GM23248 (cell line): ENCODE data around the gene CEP76. TPM values are rescaled to one million over a fixed set of nuclear protein-coding genes. Genes with fewer than 3 reads are reported as not detected.

Experiments used
- DNase-seq: peaks from one replicate; pipeline ENCODE4 v3.0.0-alpha.2; 2015
- H2AFZ ChIP-seq: fragments of 200-600 bp; sonication (generic); 2 replicates; pipeline ENCODE4 v1.6.1; 2016; ENCODE audit warnings: antibody characterized with exemption
- H3F3A ChIP-seq: fragments of 200-600 bp; sonication (generic); 2 replicates; pipeline ENCODE4 v1.6.1; 2016; ENCODE audit warnings: mild to moderate bottlenecking, antibody characterized with exemption, mixed run types; ENCODE audit not compliant: insufficient read depth
- H3K27ac ChIP-seq: fragments of 200-600 bp; sonication (generic); 2 replicates; pipeline ENCODE4 v1.5.1; 2016; ENCODE audit warnings: mild to moderate bottlenecking
- H3K27me3 ChIP-seq: fragments of 200-600 bp; sonication (generic); replicated peaks from 2 replicates; pipeline ENCODE4 v1.6.1; 2016; ENCODE audit warnings: mild to moderate bottlenecking; ENCODE audit not compliant: insufficient read depth
- H3K36me3 ChIP-seq: fragments of 200-600 bp; sonication (generic); 2 replicates; pipeline ENCODE4 v1.6.1; 2016; ENCODE audit warnings: low read depth, mild to moderate bottlenecking
- H3K4me1 ChIP-seq: fragments of 200-600 bp; sonication (generic); 2 replicates; pipeline ENCODE4 v1.6.1; 2016; ENCODE audit warnings: mild to moderate bottlenecking; ENCODE audit not compliant: insufficient read depth
- H3K4me2 ChIP-seq: fragments of 200-600 bp; sonication (generic); one replicate; pipeline ENCODE4 v1.6.1; 2016; ENCODE audit warnings: mild to moderate bottlenecking; ENCODE audit not compliant: unreplicated experiment
- H3K4me3 ChIP-seq: fragments of 200-600 bp; sonication (generic); 2 replicates; pipeline ENCODE4 v1.5.1; 2016; ENCODE audit warnings: mild to moderate bottlenecking
- H3K79me2 ChIP-seq: fragments of 200-600 bp; sonication (generic); 2 replicates; pipeline ENCODE4 v1.6.1; 2016; ENCODE audit warnings: mild to moderate bottlenecking; ENCODE audit not compliant: insufficient read depth
- H3K9ac ChIP-seq: fragments of 200-600 bp; sonication (generic); 2 replicates; pipeline ENCODE4 v1.6.1; 2016; ENCODE audit warnings: mild to moderate bottlenecking
- H3K9me2 ChIP-seq: fragments of 200-600 bp; sonication (generic); 2 replicates; pipeline ENCODE4 v1.6.1; 2016; ENCODE audit warnings: mixed run types, mild to moderate bottlenecking, moderate library complexity; ENCODE audit not compliant: insufficient read depth
- H3K9me3 ChIP-seq: fragments of 200-600 bp; sonication (generic); one replicate; pipeline ENCODE4 v1.6.1; 2017; ENCODE audit warnings: low read depth
- H4K20me1 ChIP-seq: fragments of 200-600 bp; sonication (generic); 2 replicates; pipeline ENCODE4 v1.6.0; 2016; ENCODE audit not compliant: insufficient read depth
- EZH2 ChIP-seq: fragments of 200-600 bp; sonication (generic); IDR thresholded peaks from 2 replicates; pipeline ENCODE4 v1.6.1; 2018; ENCODE audit warnings: antibody characterized with exemption, mild to moderate bottlenecking; ENCODE audit not compliant: insufficient read depth, poor library complexity, severe bottlenecking
- EZH2phosphoT487 ChIP-seq: fragments of 200-600 bp; sonication (generic); IDR thresholded peaks from 2 replicates; pipeline ENCODE4 v1.6.1; 2018; ENCODE audit warnings: antibody characterized with exemption, moderate library complexity, mild to moderate bottlenecking, low read depth; ENCODE audit not compliant: insufficient read depth
- WGBS, 2 experiments: methylation state at CpG; one replicate each; pipeline ENCODE4 v1.1.6; 2015 to 2017; ENCODE audit warnings: low lambda C conversion rate in 2 of 2, low coverage in 1 of 2; ENCODE audit errors: missing lambda C conversion rate in 2 of 2; 5-methylcytosine and 5-hydroxymethylcytosine counted together
- in situ Hi-C: fragments of 300-500 bp; cut with MboI; formaldehyde crosslinking; loops from 2 replicates; pipeline ENCODE4 v1.15.0; 2020
- polyA plus RNA-seq: library from polyadenylated mRNA; unstranded; fragments of >200 nt; fragmentation: Nextera tagmentation; extraction: Ambion mirVana; gene quantifications from 2 replicates; pipeline ENCODE4 v1.2.1, GENCODE V29; 2016
- total RNA-seq: library from RNA; depleted of rRNA; stranded (reverse); fragments of >200 nt; shearing (Covaris generic); gene quantifications from 2 replicates; pipeline ENCODE4 v1.2.3, GENCODE V29; 2014

Gene CEP76
- total and polyA plus RNA-seq, 2 experiments from 2014 or later = 6.5 to 11.8 TPM

DNA sequence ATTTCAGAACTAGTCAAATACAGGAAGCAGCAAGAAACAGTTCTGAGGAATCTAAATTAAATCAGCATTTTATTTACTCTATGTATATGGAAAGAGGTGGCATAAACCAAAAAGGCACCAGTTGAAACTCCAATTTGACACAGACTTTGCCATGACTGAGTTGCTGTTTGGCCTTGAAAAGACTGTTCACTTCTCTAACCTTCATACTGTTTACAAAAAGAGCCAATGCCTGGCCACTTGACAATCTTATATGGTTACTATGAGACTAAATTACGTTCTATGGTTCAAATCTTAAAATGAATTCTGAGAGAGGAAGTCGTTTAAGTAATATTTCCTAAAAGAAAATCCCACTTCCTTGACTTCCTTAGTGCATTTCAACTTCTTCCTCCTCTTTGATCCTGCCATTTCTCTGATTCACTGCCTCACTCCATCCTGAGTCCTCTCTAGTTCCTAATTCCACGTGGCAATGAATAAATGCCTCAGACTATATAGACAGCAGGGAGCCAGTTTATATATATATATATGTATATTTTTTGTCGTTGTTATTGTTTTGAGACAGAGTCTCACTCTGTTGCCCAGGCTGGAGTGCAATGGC lies 13.2 kb downstream of the CEP76 start:
- H3K79me2 ChIP-seq = no peaks in the 10 kb centered on the region
- H2AFZ ChIP-seq = no peak overlapping the region
- 65 to 72% methylated on average over 4 of the region's 4 CpGs for WGBS, 2 experiments
- peaks cover 12% of the 10 kb centered on the region for H3K36me3 ChIP-seq
- no peak overlapping the region for H3K9ac ChIP-seq
- H3K27ac ChIP-seq = no peak overlapping the region
- DNase-seq = no peak
- no peak for TF ChIP-seq EZH2
- TF ChIP-seq EZH2phosphoT487 = no peak
- no peak overlapping the region for H3K4me2 ChIP-seq
- in situ Hi-C loops = no loop called here
- H3K4me3 ChIP-seq = no peak overlapping the region
- H3F3A ChIP-seq = 0 out of 2 replicates have a peak, but pooled peaks cover 3% of the 10 kb centered on the region
- H4K20me1 ChIP-seq = no peaks in the 10 kb centered on the region
- no peaks in the 10 kb centered on the region for H3K27me3 ChIP-seq
- H3K9me2 ChIP-seq = no peaks in the 10 kb centered on the region
- H3K9me3 ChIP-seq = no peaks in the 10 kb centered on the region
- H3K4me1 ChIP-seq = no peaks in the 10 kb centered on the region

DNA sequence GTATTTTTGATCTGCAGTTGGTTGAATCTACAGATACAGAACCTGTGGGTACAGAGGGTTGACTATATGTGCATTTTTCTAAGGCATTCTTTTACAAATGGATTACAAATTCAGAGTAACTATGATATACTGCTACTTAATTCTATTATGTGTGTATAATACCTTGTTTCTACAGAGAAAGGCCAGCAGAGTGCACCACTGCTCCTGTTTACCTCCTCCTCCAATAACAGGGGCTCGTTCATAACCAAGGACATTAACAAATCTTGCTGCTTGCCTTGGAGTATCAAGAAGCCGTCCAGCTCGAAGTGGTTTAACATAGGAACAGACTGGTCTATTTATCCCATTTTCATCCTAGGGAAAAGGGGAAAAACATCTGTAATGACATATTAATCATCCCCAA lies 16.4 kb downstream of the CEP76 start:
- Histone ChIP-seq H3K27ac (no peak overlapping the region), H3K4me2 (no peak overlapping the region), H3K9me2 (no peaks in the 10 kb centered on the region), H3K9me3 (no peaks in the 10 kb centered on the region), H3K27me3 (no peaks in the 10 kb centered on the region), H3K36me3 (peaks cover 12% of the 10 kb centered on the region), H3K4me3 (no peak overlapping the region), H3F3A (0 out of 2 replicates have a peak, but pooled peaks cover 3% of the 10 kb centered on the region), H3K79me2 (no peaks in the 10 kb centered on the region), H3K9ac (no peak overlapping the region), H3K4me1 (no peaks in the 10 kb centered on the region), H4K20me1 (no peaks in the 10 kb centered on the region), H2AFZ (no peak overlapping the region)
- DNase-seq = peak; percentile 33
- TF ChIP-seq EZH2phosphoT487 = no peak
- TF ChIP-seq EZH2 = no peak
- in situ Hi-C loops = no loop called here
- 73 to 74% methylated on average over 3 of the region's 3 CpGs for WGBS, 2 experiments

DNA sequence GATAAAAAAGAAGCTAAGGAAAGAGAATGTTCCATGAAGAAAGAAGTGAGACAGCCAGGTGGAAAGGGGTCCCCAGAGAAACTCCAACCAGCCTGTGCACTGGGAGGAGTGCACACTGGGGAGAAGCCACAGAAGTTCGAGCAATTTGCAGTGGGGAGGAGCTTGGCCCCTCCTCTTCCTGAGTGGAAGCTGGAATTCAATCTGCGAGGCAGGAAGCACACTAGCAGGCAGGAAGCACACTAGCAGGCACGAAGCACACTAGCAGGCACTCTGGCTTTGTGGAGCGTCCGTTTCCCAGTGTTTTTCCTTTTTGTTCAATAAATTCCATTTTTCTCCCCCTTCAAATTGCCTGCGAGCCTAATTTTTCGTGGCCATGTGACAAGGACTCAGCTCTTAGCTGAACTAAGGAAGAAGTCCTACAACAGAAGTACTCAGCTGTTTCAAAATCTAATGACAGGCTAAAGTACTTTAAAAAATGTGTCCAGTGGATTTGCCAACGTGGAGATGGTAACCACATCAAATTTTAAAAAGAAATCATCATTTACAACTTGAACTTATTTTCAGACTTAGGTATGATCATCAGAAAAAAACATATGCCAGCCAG lies 23.2 kb downstream of the CEP76 start:
- peak; percentile 65 for DNase-seq
- in situ Hi-C loops = no loop called here
- Histone ChIP-seq H3K36me3 (peaks cover 7% of the 10 kb centered on the region), H3F3A (0 out of 2 replicates have a peak, but pooled peaks cover 3% of the 10 kb centered on the region), H3K9me2 (no peaks in the 10 kb centered on the region), H3K79me2 (no peaks in the 10 kb centered on the region), H3K9ac (peak overlapping the region; percentile 61), H2AFZ (peak overlapping the region; percentile 98), H3K27ac (peak overlapping the region; percentile 58), H3K9me3 (no peaks in the 10 kb centered on the region), H4K20me1 (no peaks in the 10 kb centered on the region), H3K27me3 (no peaks in the 10 kb centered on the region), H3K4me1 (peaks cover 10% of the 10 kb centered on the region; the same call in 1 of the 2 replicates), H3K4me2 (peak overlapping the region; percentile 72), H3K4me3 (peak overlapping the region; percentile 50)
- WGBS, 2 experiments = 7 to 8% methylated on average over 8 of the region's 8 CpGs
- TF ChIP-seq EZH2 = no peak

DNA sequence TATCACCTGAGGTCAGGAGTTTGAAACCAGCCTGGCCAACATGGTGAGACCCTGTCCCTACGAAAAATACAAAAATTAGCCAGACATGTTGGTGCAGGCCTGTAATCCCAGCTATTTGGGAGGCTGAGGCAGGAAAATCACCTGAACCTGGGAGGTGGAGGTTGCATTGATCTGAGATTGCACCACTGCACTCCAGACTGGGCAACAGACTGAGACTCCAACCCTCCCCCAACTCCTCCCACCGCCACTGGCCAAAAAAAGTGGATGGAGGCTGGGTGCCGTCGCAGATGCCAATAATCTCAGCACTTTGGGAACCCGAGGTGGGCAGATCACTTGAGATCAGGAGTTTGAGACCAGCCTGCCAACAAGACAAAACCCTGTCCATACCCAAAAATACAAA lies 34.5 kb downstream of the CEP76 start:
- in situ Hi-C loops = loop anchor here (5.0 to 10.0 kb wide), 2 partner anchors 63 to 261 kb away; partner anchors contain the start of gene PRELID3A
- no peak for TF ChIP-seq EZH2phosphoT487
- TF ChIP-seq EZH2 = no peak
- no peaks in the 10 kb centered on the region for H3K27me3 ChIP-seq
- H3K79me2 ChIP-seq = no peaks in the 10 kb centered on the region
- DNase-seq = no peak
- H3F3A ChIP-seq = no peaks in the 10 kb centered on the region
- H3K4me2 ChIP-seq = no peak overlapping the region
- 90 to 94% methylated on average over 4 to 5 of the region's 5 CpGs for WGBS, 2 experiments
- no peak overlapping the region for H2AFZ ChIP-seq
- no peak overlapping the region for H3K27ac ChIP-seq
- H3K4me1 ChIP-seq = no peaks in the 10 kb centered on the region
- no peak overlapping the region for H3K9ac ChIP-seq
- H3K36me3 ChIP-seq = peaks cover 6% of the 10 kb centered on the region
- no peak overlapping the region for H3K4me3 ChIP-seq
- no peaks in the 10 kb centered on the region for H3K9me2 ChIP-seq
- H4K20me1 ChIP-seq = no peaks in the 10 kb centered on the region
- H3K9me3 ChIP-seq = no peaks in the 10 kb centered on the region
